IMR-90 (cell line): ENCODE results near the gene FUT9. TPM values are rescaled to one million over a fixed set of nuclear protein-coding genes. Genes with fewer than 3 reads are reported as not detected.

Source experiments
- ATAC-seq: fragments of 200-7000 bp; cut with Tn5 transposase; 2 replicates; pipeline ENCODE4 v1.9.1; 2020; ENCODE audit warnings: low read depth, mild to moderate bottlenecking, moderate library complexity
- BruUV-seq: library from RNA; stranded (reverse); fragments of 400-500 nt; replicated peaks from 2 replicates; lab custom pipeline; 2021; lab: Mats Ljungman, UMichigan
- CTCF ChIA-PET: fragments of 300-600 bp; formaldehyde crosslinking; extraction: SDS; loops from one replicate; lab custom pipeline; 2021; ENCODE audit warnings: antibody characterized with exemption; lab: Yijun Ruan, JAX
- POLR2A ChIA-PET: fragments of 300-600 bp; sonication (Branson Sonifier 250); formaldehyde crosslinking; loops from one replicate; lab custom pipeline; 2022; ENCODE audit warnings: antibody characterized with exemption; ENCODE audit not compliant: unreplicated experiment; lab: Charles Lee
- DNase-seq: peaks from one replicate; pipeline ENCODE4 v3.0.0; 2013
- H2AFZ ChIP-seq: replicated peaks from 2 replicates; pipeline ENCODE3; 2013; ENCODE audit warnings: low read length, mild to moderate bottlenecking; ENCODE audit not compliant: poor library complexity
- H2AK5ac ChIP-seq: 2 replicates; pipeline ENCODE4 v1.6.1; 2013; ENCODE audit warnings: low read depth, low read length, inconsistent platforms
- H2AK9ac ChIP-seq: replicated peaks from 2 replicates; pipeline ENCODE3; 2013; ENCODE audit warnings: mild to moderate bottlenecking, low read depth, low read length, moderate library complexity; ENCODE audit not compliant: poor library complexity
- H2BK120ac ChIP-seq: 2 replicates; pipeline ENCODE4 v1.6.1; 2013; ENCODE audit warnings: low read depth, low read length, inconsistent platforms
- H2BK15ac ChIP-seq: 3 replicates; pipeline ENCODE4 v1.6.1; 2013; ENCODE audit warnings: low read depth, low read length, inconsistent platforms
- H2BK20ac ChIP-seq: 2 replicates; pipeline ENCODE4 v1.6.1; 2013; ENCODE audit warnings: low read depth, mild to moderate bottlenecking, inconsistent platforms, low read length, moderate library complexity
- H2BK5ac ChIP-seq: 2 replicates; pipeline ENCODE4 v1.6.1; 2013; ENCODE audit warnings: mild to moderate bottlenecking, low read depth, low read length, inconsistent platforms; ENCODE audit not compliant: poor library complexity, severe bottlenecking
- H3K14ac ChIP-seq: replicated peaks from 2 replicates; pipeline ENCODE4 v1.6.1; 2013; ENCODE audit warnings: low read depth, low read length, inconsistent platforms
- H3K18ac ChIP-seq: 2 replicates; pipeline ENCODE4 v1.6.1; 2013; ENCODE audit warnings: low read depth, low read length, control low read depth
- H3K23ac ChIP-seq: 2 replicates; pipeline ENCODE4 v1.6.1; 2013; ENCODE audit warnings: low read depth, low read length, inconsistent platforms
- H3K27ac ChIP-seq: 2 replicates; pipeline ENCODE4 v1.5.1; 2013; ENCODE audit warnings: mild to moderate bottlenecking, control low read depth, low read length; ENCODE audit not compliant: insufficient read depth
- H3K27me3 ChIP-seq: 2 replicates; pipeline ENCODE4 v1.6.1; 2013; ENCODE audit warnings: low read length; ENCODE audit not compliant: control insufficient read depth, insufficient read depth
- H3K36me3 ChIP-seq: 2 replicates; pipeline ENCODE4 v1.6.1; 2013; ENCODE audit warnings: low read length, mixed read lengths; ENCODE audit not compliant: control insufficient read depth, insufficient read depth
- H3K4ac ChIP-seq: 2 replicates; pipeline ENCODE4 v1.6.1; 2013; ENCODE audit warnings: low read depth, low read length, inconsistent platforms
- H3K4me1 ChIP-seq: 2 replicates; pipeline ENCODE4 v1.6.1; 2013; ENCODE audit warnings: low read length, mixed read lengths; ENCODE audit not compliant: control insufficient read depth, insufficient read depth
- H3K4me2 ChIP-seq: 2 replicates; pipeline ENCODE4 v1.6.1; 2013; ENCODE audit warnings: low read depth, mild to moderate bottlenecking, control low read depth, low read length, moderate library complexity
- H3K4me3 ChIP-seq: 2 replicates; pipeline ENCODE4 v1.5.1; 2013; ENCODE audit warnings: low read depth, mild to moderate bottlenecking, control low read depth, low read length, moderate library complexity; ENCODE audit not compliant: insufficient read depth
- H3K56ac ChIP-seq: 2 replicates; pipeline ENCODE4 v1.6.1; 2013; ENCODE audit warnings: low read length, inconsistent platforms; ENCODE audit not compliant: insufficient read depth; ENCODE audit errors: extremely low read depth
- H3K79me1 ChIP-seq, 2 experiments: 2 replicates each; pipeline ENCODE4 v1.6.1; 2013; ENCODE audit warnings: low read length in 2 of 2, inconsistent platforms in 1 of 2, low read depth in 1 of 2
- H3K9ac ChIP-seq: 2 replicates; pipeline ENCODE4 v1.6.1; 2013; ENCODE audit warnings: low read depth, low read length, control low read depth
- H3K9me1 ChIP-seq: 2 replicates; pipeline ENCODE4 v1.6.1; 2013; ENCODE audit warnings: low read length, inconsistent platforms; ENCODE audit not compliant: insufficient read depth
- H3K9me3 ChIP-seq: 2 replicates; pipeline ENCODE4 v1.6.1; 2013; ENCODE audit warnings: low read length; ENCODE audit not compliant: control insufficient read depth, insufficient read depth
- H4K20me1 ChIP-seq: 2 replicates; pipeline ENCODE4 v1.6.1; 2013; ENCODE audit warnings: low read length, inconsistent platforms; ENCODE audit not compliant: insufficient read depth
- H4K5ac ChIP-seq: 2 replicates; pipeline ENCODE4 v1.6.1; 2013; ENCODE audit warnings: mild to moderate bottlenecking, low read depth, low read length, control low read depth
- H4K8ac ChIP-seq, 2 experiments: 2 replicates each; pipeline ENCODE4 v1.6.1; 2013; ENCODE audit warnings: low read depth in 2 of 2, low read length in 2 of 2, control low read depth in 1 of 2, inconsistent platforms in 1 of 2
- H4K91ac ChIP-seq: 2 replicates; pipeline ENCODE4 v1.6.1; 2013; ENCODE audit warnings: low read depth, low read length, inconsistent platforms; ENCODE audit not compliant: insufficient read depth
- ELK1 ChIP-seq: fragments of 150-350 bp; IDR thresholded peaks from 2 replicates; pipeline ENCODE4 v1.6.1; 2016; ENCODE audit warnings: low read depth, mild to moderate bottlenecking, low read length, moderate library complexity, borderline replicate concordance
- FOS ChIP-seq: fragments of 150-350 bp; IDR thresholded peaks from 2 replicates; pipeline ENCODE4 v1.6.1; 2016; ENCODE audit warnings: low read depth, low read length
- POLR2A ChIP-seq: IDR thresholded peaks from 2 replicates; pipeline ENCODE4 v1.6.1; 2012; ENCODE audit warnings: mild to moderate bottlenecking, low read depth, low read length
- RAD21 ChIP-seq: IDR thresholded peaks from 2 replicates; pipeline ENCODE4 v1.6.1; 2012; ENCODE audit warnings: low read length, improper control_type of control experiment
- WGBS, 2 experiments: methylation state at CpG; one replicate each; pipeline versions ENCODE4 v1.1.5 to v1.1.7; 2013; ENCODE audit warnings: missing lambda C conversion rate in 2 of 2; ENCODE audit not compliant: insufficient read length in 1 of 2; ENCODE audit errors: extremely low coverage in 2 of 2; 5-methylcytosine and 5-hydroxymethylcytosine counted together
- dilution Hi-C: fragments of 300-500 bp; cut with HindIII; formaldehyde crosslinking; loops from one replicate; pipeline ENCODE4 v1.14.3; 2018; ENCODE audit warnings: low sequenced_read_pairs; ENCODE audit not compliant: unreplicated experiment
- in situ Hi-C: fragments of 300-500 bp; cut with MboI; formaldehyde crosslinking; loops from 3 replicates; pipeline ENCODE4 v1.14.3; 2019; ENCODE audit warnings: low sequenced_read_pairs, inconsistent platforms, mixed read lengths
- intact Hi-C: fragments of 100-400 bp; cut with micrococcal nuclease; formaldehyde crosslinking; loops from 2 replicates; pipeline ENCODE4 v1.10.0; 2022
- polyA plus RNA-seq, 3 experiments: library from polyadenylated mRNA; depleted of rRNA; stranded (reverse); fragments of >200 nt; gene quantifications; 2 replicates each; pipeline ENCODE4 v1.2.3, GENCODE V29; 2012; ENCODE audit warnings: low replicate concordance in 1 of 3
- total RNA-seq: library from RNA; depleted of rRNA; stranded (reverse); fragments of >200 nt; gene quantifications from 2 replicates; pipeline ENCODE4 v1.2.3, GENCODE V29; 2012

FUT9 gene
- total and polyA plus RNA-seq, 2 of the 4 experiments (the other 2 are of a cell fraction), result under 0.01 TPM; not detected in 1

DNA sequence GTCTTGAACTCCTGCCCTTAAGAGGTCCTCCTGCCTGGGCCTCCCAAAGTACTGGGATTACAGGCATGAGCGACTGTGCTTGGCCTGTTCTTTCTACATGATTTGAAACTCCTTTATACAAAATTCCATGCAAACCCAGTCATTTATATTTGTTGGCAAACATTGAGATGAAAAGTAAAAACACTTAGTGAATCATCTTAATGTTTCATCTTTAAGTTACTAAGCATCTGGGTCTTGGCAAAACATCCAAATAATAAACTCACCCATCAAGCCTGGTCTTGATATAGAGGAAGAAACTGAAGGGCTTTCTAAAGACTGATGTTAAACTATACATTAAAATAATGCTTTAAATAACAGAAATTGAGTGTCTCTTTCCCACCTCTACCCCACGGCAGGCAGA, 95.1 kb downstream of the FUT9 start:
- H3K56ac ChIP-seq, result no peak overlapping the region
- H4K91ac ChIP-seq, result no peak overlapping the region
- no peak overlapping the region for H3K9ac ChIP-seq
- no peaks in the 10 kb centered on the region for H3K36me3 ChIP-seq
- DNase-seq (no peak), ATAC-seq (no peak)
- no peak overlapping the region for H3K4ac ChIP-seq
- H2AK5ac ChIP-seq, result no peak overlapping the region
- H3K79me1 ChIP-seq, result no peaks in the 10 kb centered on the region
- H3K18ac ChIP-seq, result no peak overlapping the region
- H4K20me1 ChIP-seq, result no peaks in the 10 kb centered on the region
- dilution Hi-C loops (no loop called here), intact Hi-C loops (no loop called here), in situ Hi-C loops (no loop called here)
- no peak overlapping the region for H2AK9ac ChIP-seq
- CTCF ChIA-PET, result no interaction called here
- no peaks in the 10 kb centered on the region for H3K4me1 ChIP-seq
- peaks cover 2% of the 10 kb centered on the region; the same call in 1 of the 2 replicates for H3K9me3 ChIP-seq
- H4K8ac ChIP-seq, result no peak overlapping the region
- H3K27ac ChIP-seq, result no peak overlapping the region
- WGBS, 2 experiments, result no CpG with 5 or more reads among the region's 2 CpGs
- H3K27me3 ChIP-seq, result no peaks in the 10 kb centered on the region
- no peak overlapping the region for H2BK20ac ChIP-seq
- POLR2A ChIA-PET, result no interaction called here
- BruUV-seq, result no TSS peak
- H3K4me3 ChIP-seq, result no peak overlapping the region
- TF ChIP-seq RAD21 (no peak), FOS (no peak), ELK1 (no peak), POLR2A (no peak)
- H2BK5ac ChIP-seq, result no peak overlapping the region
- H3K23ac ChIP-seq, result no peak overlapping the region
- no peak overlapping the region for H2BK15ac ChIP-seq
- no peak overlapping the region for H3K14ac ChIP-seq
- H3K9me1 ChIP-seq, result no peaks in the 10 kb centered on the region
- no peak overlapping the region for H4K5ac ChIP-seq
- no peak overlapping the region for H3K4me2 ChIP-seq
- no peak overlapping the region for H2BK120ac ChIP-seq
- no peak overlapping the region for H2AFZ ChIP-seq
